Upper lobe of right lung (tissue), 1 donor: ENCODE measurements around the gene CXCL6. TPM values are rescaled to one million over a fixed set of nuclear protein-coding genes. Genes with fewer than 3 reads are reported as not detected.
A peak's percentile ranks its signal among the peaks of the same experiment; 100 is the strongest.

Source experiments
- ATAC-seq: fragments of 200-7000 bp; cut with Tn5 transposase; one replicate; pipeline ENCODE4 v1.9.1; 2020; ENCODE audit warnings: mild to moderate bottlenecking, moderate library complexity
- DNase-seq: peaks from one replicate; pipeline ENCODE4 v3.0.0-alpha.2; 2020
- H3K27ac ChIP-seq: fragments of 200-600 bp; one replicate; pipeline ENCODE4 v1.8.0; 2022
- H3K27me3 ChIP-seq: fragments of 200-600 bp; one replicate; pipeline ENCODE4 v1.8.0; 2022; ENCODE audit warnings: mild to moderate bottlenecking
- H3K36me3 ChIP-seq: fragments of 200-600 bp; one replicate; pipeline ENCODE4 v1.8.0; 2022
- H3K4me1 ChIP-seq: fragments of 200-600 bp; one replicate; pipeline ENCODE4 v1.8.0; 2022
- H3K4me3 ChIP-seq: fragments of 200-600 bp; one replicate; pipeline ENCODE4 v1.8.0; 2022; ENCODE audit warnings: mild to moderate bottlenecking
- H3K9me3 ChIP-seq: fragments of 200-600 bp; one replicate; pipeline ENCODE4 v1.8.0; 2022
- intact Hi-C: fragments of 100-400 bp; cut with DNase I; formaldehyde crosslinking; loops from one replicate; pipeline ENCODE4 v1.11.0; 2022
- total RNA-seq: library from RNA; stranded (reverse); fragmentation: NEBNext Ultra II Directional; extraction: Animal tissue kit (Norgen Biotek cat#: 25700); gene quantifications from one replicate; pipeline ENCODE4 v1.2.1, GENCODE V29; 2021
- TF ChIP-seq, protein P1 (sequence below): fragments of 200-600 bp; IDR thresholded peaks from one replicate; pipeline ENCODE4 v1.8.0; 2022; ENCODE audit warnings: antibody characterized with exemption
- donor health status: DM: no; HTN: yes; CAD: no; lungs with severe emphysema.

CXCL6 gene
- total RNA-seq, 1 donor from 2014 or later = not detected

DNA sequence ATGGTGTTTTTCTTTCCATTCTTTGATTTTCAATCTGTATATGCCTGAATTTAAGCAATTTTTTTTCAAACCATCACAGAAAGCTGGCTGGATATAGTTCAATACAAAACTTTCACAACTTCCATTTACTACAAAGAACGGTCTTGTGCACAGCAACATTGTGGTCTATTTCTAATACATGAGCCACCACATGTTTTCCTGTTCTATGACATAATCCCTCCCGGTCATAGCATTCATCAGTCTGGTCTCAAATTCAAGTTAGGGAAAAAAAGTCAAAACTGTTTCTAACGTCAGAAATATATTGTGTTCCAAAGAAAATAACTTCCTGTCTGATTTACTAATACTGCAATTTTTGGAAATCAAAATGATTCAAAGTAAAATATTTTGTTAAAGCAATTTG lies 7.5 kb upstream of the CXCL6 start:
- no peaks in the 10 kb centered on the region for H3K4me1 ChIP-seq
- H3K9me3 ChIP-seq = peaks cover 6% of the 10 kb centered on the region
- intact Hi-C loops = no loop called here
- H3K27ac ChIP-seq = no peak overlapping the region
- H3K27me3 ChIP-seq = no peaks in the 10 kb centered on the region
- no peaks in the 10 kb centered on the region for H3K36me3 ChIP-seq
- TF ChIP-seq, protein P1, sequence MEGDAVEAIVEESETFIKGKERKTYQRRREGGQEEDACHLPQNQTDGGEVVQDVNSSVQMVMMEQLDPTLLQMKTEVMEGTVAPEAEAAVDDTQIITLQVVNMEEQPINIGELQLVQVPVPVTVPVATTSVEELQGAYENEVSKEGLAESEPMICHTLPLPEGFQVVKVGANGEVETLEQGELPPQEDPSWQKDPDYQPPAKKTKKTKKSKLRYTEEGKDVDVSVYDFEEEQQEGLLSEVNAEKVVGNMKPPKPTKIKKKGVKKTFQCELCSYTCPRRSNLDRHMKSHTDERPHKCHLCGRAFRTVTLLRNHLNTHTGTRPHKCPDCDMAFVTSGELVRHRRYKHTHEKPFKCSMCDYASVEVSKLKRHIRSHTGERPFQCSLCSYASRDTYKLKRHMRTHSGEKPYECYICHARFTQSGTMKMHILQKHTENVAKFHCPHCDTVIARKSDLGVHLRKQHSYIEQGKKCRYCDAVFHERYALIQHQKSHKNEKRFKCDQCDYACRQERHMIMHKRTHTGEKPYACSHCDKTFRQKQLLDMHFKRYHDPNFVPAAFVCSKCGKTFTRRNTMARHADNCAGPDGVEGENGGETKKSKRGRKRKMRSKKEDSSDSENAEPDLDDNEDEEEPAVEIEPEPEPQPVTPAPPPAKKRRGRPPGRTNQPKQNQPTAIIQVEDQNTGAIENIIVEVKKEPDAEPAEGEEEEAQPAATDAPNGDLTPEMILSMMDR = no peak
- no peak overlapping the region for H3K4me3 ChIP-seq
- DNase-seq (no peak), ATAC-seq (peak; percentile 57)

DNA sequence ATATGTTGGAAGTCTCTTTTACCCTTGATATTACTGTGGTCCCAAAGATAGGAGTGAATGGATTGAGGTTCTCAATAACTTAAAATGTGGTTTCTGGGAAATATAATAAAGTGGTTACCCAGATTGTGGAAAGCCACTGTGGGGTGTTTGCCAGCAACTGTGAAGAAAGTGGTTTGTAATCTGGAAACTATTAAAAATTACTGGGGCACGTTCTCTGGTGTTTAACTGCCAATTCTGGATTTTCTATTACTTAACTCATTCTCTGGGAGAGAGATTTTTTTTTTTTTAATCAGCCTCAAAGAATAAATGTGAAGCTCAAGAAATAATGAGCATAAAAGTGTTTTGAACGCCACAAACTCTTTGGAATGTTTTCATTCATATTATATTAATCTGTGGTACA lies 4.9 kb upstream of the CXCL6 start:
- H3K4me1 ChIP-seq = no peaks in the 10 kb centered on the region
- ATAC-seq = no peak
- H3K36me3 ChIP-seq = no peaks in the 10 kb centered on the region
- no peak overlapping the region for H3K4me3 ChIP-seq
- TF ChIP-seq, protein P1 = no peak
- no peak for DNase-seq
- no peaks in the 10 kb centered on the region for H3K27me3 ChIP-seq
- H3K9me3 ChIP-seq = peaks cover 6% of the 10 kb centered on the region
- intact Hi-C loops = no loop called here
- no peak overlapping the region for H3K27ac ChIP-seq

DNA sequence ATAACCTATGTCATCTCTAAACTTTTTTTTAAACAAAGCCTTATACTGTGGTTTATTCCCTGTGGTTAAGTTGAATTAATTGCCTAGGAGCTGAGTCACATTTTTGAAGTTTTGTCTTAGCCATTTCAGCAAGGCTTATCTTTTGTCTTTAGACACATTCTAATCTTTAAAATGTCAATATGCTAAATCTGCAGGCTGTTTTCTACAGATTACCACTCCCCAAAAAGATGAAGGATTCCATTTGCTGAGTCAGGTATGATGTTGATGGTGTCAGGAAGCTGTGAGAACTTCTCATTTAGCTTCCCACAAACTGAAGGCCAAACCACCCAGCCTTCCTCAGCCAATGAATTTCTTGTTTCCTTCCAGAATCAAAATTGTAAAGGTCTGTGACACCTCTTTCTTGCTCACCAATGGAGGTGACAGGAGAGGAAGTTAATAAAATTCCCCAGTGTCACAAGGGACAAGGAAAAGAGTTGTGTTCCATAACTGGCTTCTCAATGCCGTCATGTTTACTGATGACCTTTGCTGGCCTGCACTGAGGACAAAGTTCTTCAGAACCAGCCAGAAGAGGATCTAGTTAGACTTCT lies 3.7 kb upstream of the CXCL6 start:
- no peak for ATAC-seq

DNA sequence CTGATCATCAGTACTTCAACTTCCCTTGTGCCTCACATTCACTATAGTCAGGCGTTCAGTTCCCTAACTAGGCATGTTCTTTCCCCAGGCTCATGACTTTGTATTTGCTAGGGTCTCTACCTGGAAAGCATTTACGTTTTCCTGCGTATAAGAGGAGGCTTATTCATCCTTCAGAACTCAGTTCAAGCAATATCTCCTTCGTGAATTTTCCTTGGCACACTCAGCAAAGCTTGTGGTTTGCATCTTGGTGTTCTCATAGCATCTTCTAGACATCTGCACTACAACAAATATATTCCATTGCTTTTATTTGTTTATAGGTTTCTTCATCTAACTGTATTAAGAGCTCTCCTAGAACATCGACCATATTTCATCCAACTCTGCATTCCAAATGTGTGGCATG lies 2.6 kb downstream of the CXCL6 start:
- intact Hi-C loops = no loop called here
- DNase-seq (no peak), ATAC-seq (no peak)
- Histone ChIP-seq H3K4me1 (peaks cover 3% of the 10 kb centered on the region), H3K9me3 (no peaks in the 10 kb centered on the region), H3K36me3 (no peaks in the 10 kb centered on the region), H3K27me3 (no peaks in the 10 kb centered on the region), H3K4me3 (no peak overlapping the region), H3K27ac (no peak overlapping the region)
- TF ChIP-seq, protein P1 = no peak

More for the DNA sequence above, 3.7 kb upstream of the CXCL6 start:
- H3K27me3 ChIP-seq = no peaks in the 10 kb centered on the region
- H3K27ac ChIP-seq = no peak overlapping the region
- TF ChIP-seq, protein P1 = no peak
- H3K4me3 ChIP-seq = no peak overlapping the region
- no peak for DNase-seq
- H3K9me3 ChIP-seq = peaks cover 3% of the 10 kb centered on the region
- intact Hi-C loops = no loop called here
- peaks cover 3% of the 10 kb centered on the region for H3K4me1 ChIP-seq
- no peaks in the 10 kb centered on the region for H3K36me3 ChIP-seq

DNA sequence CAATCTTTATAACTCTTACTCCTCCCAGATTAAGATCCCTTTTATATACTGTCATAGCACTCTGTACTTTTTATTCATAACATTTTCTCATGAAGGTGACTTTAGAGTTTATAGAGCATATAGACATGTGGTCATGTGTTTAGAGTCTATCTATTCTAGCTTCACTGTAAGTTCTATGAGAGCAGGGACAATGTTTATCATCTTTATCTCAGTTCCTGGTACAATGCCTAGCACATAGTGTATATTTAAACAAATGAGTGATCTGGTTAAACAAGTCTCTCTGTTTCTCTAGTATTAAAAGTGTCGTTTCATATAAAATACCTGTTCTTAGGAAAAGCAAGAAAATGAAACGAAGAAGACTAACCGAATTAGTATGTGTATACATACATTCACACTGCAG lies 3.2 kb downstream of the CXCL6 start:
- no peaks in the 10 kb centered on the region for H3K27me3 ChIP-seq
- H3K9me3 ChIP-seq = no peaks in the 10 kb centered on the region
- no peak for DNase-seq
- H3K4me3 ChIP-seq = no peak overlapping the region
- TF ChIP-seq, protein P1 = no peak
- peaks cover 3% of the 10 kb centered on the region for H3K4me1 ChIP-seq
- ATAC-seq = no peak
- H3K27ac ChIP-seq = no peak overlapping the region
- intact Hi-C loops = no loop called here
- H3K36me3 ChIP-seq = no peaks in the 10 kb centered on the region
